ENCODE measurements around the gene C6orf52. TPM values are rescaled to one million over a fixed set of nuclear protein-coding genes. Genes with fewer than 3 reads are reported as not detected.

Gene C6orf52
- total RNA-seq, 1 donor from 2014 or later, result 3.5 TPM

- H3K4me1 Mint-ChIP-seq (ENCODE audit: low read depth), result no peaks in the 10 kb centered on the region
- peaks cover 1% of the 10 kb centered on the region for H3K36me3 Mint-ChIP-seq (ENCODE audit: insufficient read depth)
- no peak overlapping the region for H3K27ac Mint-ChIP-seq
- H3K27me3 Mint-ChIP-seq, result peaks cover 27% of the 10 kb centered on the region
- H3K9me3 Mint-ChIP-seq (ENCODE audit: low read depth), result peaks cover 7% of the 10 kb centered on the region
- peak; percentile 41 for DNase-seq (ENCODE audit: low spot score, unreplicated experiment)
- H3K4me3 Mint-ChIP-seq (ENCODE audit: low read depth), result peak overlapping the region; percentile 69
- TF ChIP-seq CTCF (IDR thresholded peaks at IDR 0.05; ENCODE audit: unreplicated experiment), result no peak
Measured at GRCh38 chr6:10659699-10660348, 34.6 kb downstream of the C6orf52 start.

- Mint-ChIP-seq H3K9me3 (ENCODE audit: low read depth) (peaks cover 4% of the 10 kb centered on the region), H3K4me3 (ENCODE audit: low read depth) (peak overlapping the region; percentile 69), H3K27me3 (peaks cover 27% of the 10 kb centered on the region), H3K36me3 (ENCODE audit: insufficient read depth) (peaks cover under 1% of the 10 kb centered on the region), H3K27ac (no peak overlapping the region), H3K4me1 (ENCODE audit: low read depth) (no peaks in the 10 kb centered on the region)
- no peak for DNase-seq (ENCODE audit: low spot score, unreplicated experiment)
- TF ChIP-seq CTCF (IDR thresholded peaks at IDR 0.05; ENCODE audit: unreplicated experiment), result no peak
Measured at GRCh38 chr6:10658910-10659698, 35.3 kb downstream of the C6orf52 start.

GRCh38 chr6:10655508-10656055 lies 38.8 kb downstream of the C6orf52 start:
- no peak for TF ChIP-seq CTCF (IDR thresholded peaks at IDR 0.05; ENCODE audit: unreplicated experiment)
- no peak for DNase-seq (ENCODE audit: low spot score, unreplicated experiment)
- no peaks in the 10 kb centered on the region for H3K9me3 Mint-ChIP-seq (ENCODE audit: low read depth)
- H3K27ac Mint-ChIP-seq, result no peak overlapping the region
- no peaks in the 10 kb centered on the region for H3K4me1 Mint-ChIP-seq (ENCODE audit: low read depth)
- no peak overlapping the region for H3K4me3 Mint-ChIP-seq (ENCODE audit: low read depth)
- no peaks in the 10 kb centered on the region for H3K36me3 Mint-ChIP-seq (ENCODE audit: insufficient read depth)
- H3K27me3 Mint-ChIP-seq, result peaks cover 38% of the 10 kb centered on the region

- H3K36me3 Mint-ChIP-seq (ENCODE audit: insufficient read depth), result no peaks in the 10 kb centered on the region
- peaks cover 15% of the 10 kb centered on the region for H3K27me3 Mint-ChIP-seq
- H3K27ac Mint-ChIP-seq, result no peak overlapping the region
- DNase-seq (ENCODE audit: low spot score, unreplicated experiment), result no peak
- H3K4me1 Mint-ChIP-seq (ENCODE audit: low read depth), result peaks cover 5% of the 10 kb centered on the region
- H3K9me3 Mint-ChIP-seq (ENCODE audit: low read depth), result no peaks in the 10 kb centered on the region
- no peak overlapping the region for H3K4me3 Mint-ChIP-seq (ENCODE audit: low read depth)
- no peak for TF ChIP-seq CTCF (IDR thresholded peaks at IDR 0.05; ENCODE audit: unreplicated experiment)
Measured at GRCh38 chr6:10644225-10644624, 50.2 kb downstream of the C6orf52 start.

GRCh38 chr6:10643201-10643651 lies 51.2 kb downstream of the C6orf52 start:
- H3K4me3 Mint-ChIP-seq (ENCODE audit: low read depth), result no peak overlapping the region
- no peak overlapping the region for H3K27ac Mint-ChIP-seq
- no peak for TF ChIP-seq CTCF (IDR thresholded peaks at IDR 0.05; ENCODE audit: unreplicated experiment)
- no peaks in the 10 kb centered on the region for H3K9me3 Mint-ChIP-seq (ENCODE audit: low read depth)
- H3K36me3 Mint-ChIP-seq (ENCODE audit: insufficient read depth), result no peaks in the 10 kb centered on the region
- DNase-seq (ENCODE audit: low spot score, unreplicated experiment), result no peak
- H3K27me3 Mint-ChIP-seq, result peaks cover 15% of the 10 kb centered on the region
- peaks cover 5% of the 10 kb centered on the region for H3K4me1 Mint-ChIP-seq (ENCODE audit: low read depth)

Measured in progenitor cell of endocrine pancreas (in vitro differentiated cells).